SU-DHL-6 (cell line): Measurements from ENCODE around the gene KDM7A.
"Not testable (repeated sequence)": the region's sequence is repeated elsewhere in the genome, so short reads cannot be mapped to it uniquely, and the experiment has no call there.

ENCODE experiments used
- CTCF ChIP-seq: fragments of 200-600 bp; sonication (generic); IDR thresholded peaks from one replicate; pipeline ENCODE4 v1.5.1; 2017; ENCODE audit warnings: antibody characterized with exemption, mild to moderate bottlenecking, low read length, moderate library complexity; ENCODE audit not compliant: insufficient read depth, poor library complexity, severe bottlenecking
- EZH2phosphoT487 ChIP-seq: fragments of 200-600 bp; sonication (generic), shearing (Covaris generic); conservative IDR thresholded peaks from 2 replicates; pipeline ENCODE4 v1.6.1; 2018; ENCODE audit warnings: mild to moderate bottlenecking, antibody characterized with exemption, low read length, moderate library complexity, mixed read lengths

DNA sequence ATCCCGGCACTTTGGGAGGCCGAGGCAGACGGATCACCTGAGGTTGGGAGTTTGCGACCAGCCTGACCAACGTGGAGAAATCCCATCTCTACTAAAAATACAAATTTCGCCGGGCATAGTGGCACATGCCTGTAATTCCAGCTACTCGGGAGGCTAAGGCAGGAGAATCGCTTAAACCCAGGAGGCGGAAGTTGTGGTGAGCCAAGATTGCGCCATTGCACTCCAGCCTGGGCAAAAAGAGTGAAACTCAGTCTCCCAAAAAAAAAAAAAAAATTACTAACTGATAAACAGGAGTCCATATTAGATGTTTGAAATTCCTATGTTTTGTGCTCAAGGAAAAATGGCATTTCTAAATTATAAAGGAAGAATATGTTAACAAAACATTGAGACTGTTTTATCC lies 14.7 kb downstream of the KDM7A start:
- not testable (repeated sequence) for TF ChIP-seq CTCF, EZH2phosphoT487
